K562 (cell line): ENCODE measurements around the gene SRSF9. TPM values are rescaled to one million over a fixed set of nuclear protein-coding genes. Genes with fewer than 3 reads are reported as not detected.
A peak's percentile ranks its signal among the peaks of the same experiment; 100 is the strongest.

ENCODE experiments used
- ARID2 ChIP-seq: fragments of 450-650 bp; IDR thresholded peaks from 2 replicates; pipeline ENCODE4 v1.6.1; 2017; ENCODE audit warnings: antibody characterized with exemption, mild to moderate bottlenecking
- BRF1 ChIP-seq: IDR thresholded peaks from 3 replicates; pipeline ENCODE4 v1.6.1; 2011; ENCODE audit warnings: borderline replicate concordance, mild to moderate bottlenecking; ENCODE audit not compliant: insufficient read length; ENCODE audit errors: extremely low read depth
- CHD1 ChIP-seq: fragments of 200-600 bp; sonication (generic); IDR thresholded peaks from one replicate; pipeline ENCODE4 v1.6.1; 2012; ENCODE audit warnings: mild to moderate bottlenecking, moderate library complexity, low read length, inconsistent platforms
- KLF16 ChIP-seq: IDR thresholded peaks from 2 replicates; pipeline ENCODE4 v1.6.1; 2016; ENCODE audit warnings: antibody characterized with exemption
- NFIX ChIP-seq: fragments of 250-450 bp; sonication (Bioruptor Pico); IDR thresholded peaks from 2 replicates; pipeline ENCODE4 v1.4.0; 2020; ENCODE audit warnings: low read depth, mild to moderate bottlenecking, moderate library complexity
- SMAD3 ChIP-seq: fragments of 450-650 bp; formaldehyde crosslinking; conservative IDR thresholded peaks from 2 replicates; pipeline ENCODE4 v1.4.0; 2020; ENCODE audit warnings: mild to moderate bottlenecking
- SMARCA4 ChIP-seq: fragments of 450-650 bp; IDR thresholded peaks from 2 replicates; pipeline ENCODE4 v1.6.1; 2016
- SPI1 ChIP-seq: IDR thresholded peaks from 2 replicates; pipeline ENCODE4 v1.6.1; 2011; ENCODE audit warnings: low read depth, low read length, control low read depth, borderline replicate concordance
- TOE1 ChIP-seq, 2 experiments: fragments of 450-650 bp in 1 of 2; sonication (generic) in 1 of 2; formaldehyde crosslinking in 1 of 2; IDR thresholded peaks; 2 replicates each; pipeline versions ENCODE4 v1.7.1 to v1.8.0; 2016 to 2022; ENCODE audit warnings: borderline replicate concordance in 2 of 2, mild to moderate bottlenecking in 2 of 2, antibody characterized with exemption in 1 of 2, inconsistent platforms in 1 of 2, low read depth in 1 of 2, missing genetic modification reagents in 1 of 2, moderate library complexity in 1 of 2
- TRIM28 ChIP-seq: fragments of 450-650 bp; IDR thresholded peaks from 2 replicates; pipeline ENCODE4 v1.6.1; 2017
- XRCC4 ChIP-seq: IDR thresholded peaks from one replicate; pipeline ENCODE4 v1.6.1; 2011; ENCODE audit not compliant: insufficient read depth, insufficient read length; ENCODE audit errors: extremely low read depth
- ZNF121 ChIP-seq: sonication (generic); formaldehyde crosslinking; conservative IDR thresholded peaks from 2 replicates; pipeline ENCODE4 v1.8.0; 2022; ENCODE audit warnings: missing genetic modification reagents
- ZNF354B ChIP-seq: fragments of 250-450 bp; sonication (Bioruptor Pico); IDR thresholded peaks from 2 replicates; pipeline ENCODE4 v1.4.0; 2020
- ZNF384 ChIP-seq: IDR thresholded peaks from 2 replicates; pipeline ENCODE4 v1.6.1; 2012; ENCODE audit warnings: low read depth, low read length, improper control_type of control experiment
- polyA plus RNA-seq, 8 experiments: library from polyadenylated mRNA; depleted of rRNA in 4 of 8; stranded (reverse) in 5 of 8; unstranded in 3 of 8; fragments of >200 nt; fragmentation: Nextera tagmentation in 2 of 8; fragmentation: Illumina TruSeq in 1 of 8; extraction: Ambion mirVana in 2 of 8; extraction: Trizol in 1 of 8; gene quantifications; 2 replicates each; pipeline versions ENCODE4 v1.2.1 to v1.2.3, GENCODE V29; 2011 to 2014; ENCODE audit warnings: inconsistent platforms in 1 of 8, missing spikeins in 1 of 8
- total RNA-seq, 7 experiments: library from RNA; depleted of rRNA in 6 of 7; stranded (reverse); fragments of >200 nt in 6 of 7; fragmentation: Illumina TruSeq in 2 of 7; extraction: Trizol in 2 of 7; gene quantifications; 2 replicates each; pipeline versions ENCODE4 v1.2.1 to v1.2.3, GENCODE V29; 2011 to 2021; ENCODE audit warnings: low replicate concordance in 1 of 7
- TF ChIP-seq, protein P1 (sequence below): fragments of 450-650 bp; formaldehyde crosslinking; IDR thresholded peaks from 2 replicates; pipeline ENCODE4 v1.4.0; 2020; ENCODE audit warnings: mild to moderate bottlenecking, moderate library complexity
- TF ChIP-seq, protein P2 (sequence below): fragments of 450-650 bp; formaldehyde crosslinking; IDR thresholded peaks from 2 replicates; pipeline ENCODE4 v1.4.0; 2020; ENCODE audit warnings: mild to moderate bottlenecking, moderate library complexity
- TF ChIP-seq, protein P3 (sequence below): fragments of 450-650 bp; conservative IDR thresholded peaks from 2 replicates; pipeline ENCODE4 v1.6.1; 2016; ENCODE audit warnings: missing genetic modification characterization, low read depth, mild to moderate bottlenecking, missing compliant biosample characterization, moderate library complexity
- TF ChIP-seq, protein P4 (sequence below): sonication (generic); formaldehyde crosslinking; IDR thresholded peaks from 2 replicates; pipeline ENCODE4 v1.8.0; 2022; ENCODE audit warnings: missing genetic modification reagents, mild to moderate bottlenecking, moderate library complexity, borderline replicate concordance
- TF ChIP-seq, protein P5 (sequence below): fragments of 250-450 bp; sonication (Bioruptor Pico); IDR thresholded peaks from 2 replicates; pipeline ENCODE4 v1.8.0; 2021; ENCODE audit warnings: mild to moderate bottlenecking, moderate library complexity

The SRSF9 gene
- total and polyA plus RNA-seq, 9 of the 15 experiments (the other 6 are each of a cell fraction or from before 2014, with no cell fraction given), result 40.3 to 291 (median 230) TPM

DNA sequence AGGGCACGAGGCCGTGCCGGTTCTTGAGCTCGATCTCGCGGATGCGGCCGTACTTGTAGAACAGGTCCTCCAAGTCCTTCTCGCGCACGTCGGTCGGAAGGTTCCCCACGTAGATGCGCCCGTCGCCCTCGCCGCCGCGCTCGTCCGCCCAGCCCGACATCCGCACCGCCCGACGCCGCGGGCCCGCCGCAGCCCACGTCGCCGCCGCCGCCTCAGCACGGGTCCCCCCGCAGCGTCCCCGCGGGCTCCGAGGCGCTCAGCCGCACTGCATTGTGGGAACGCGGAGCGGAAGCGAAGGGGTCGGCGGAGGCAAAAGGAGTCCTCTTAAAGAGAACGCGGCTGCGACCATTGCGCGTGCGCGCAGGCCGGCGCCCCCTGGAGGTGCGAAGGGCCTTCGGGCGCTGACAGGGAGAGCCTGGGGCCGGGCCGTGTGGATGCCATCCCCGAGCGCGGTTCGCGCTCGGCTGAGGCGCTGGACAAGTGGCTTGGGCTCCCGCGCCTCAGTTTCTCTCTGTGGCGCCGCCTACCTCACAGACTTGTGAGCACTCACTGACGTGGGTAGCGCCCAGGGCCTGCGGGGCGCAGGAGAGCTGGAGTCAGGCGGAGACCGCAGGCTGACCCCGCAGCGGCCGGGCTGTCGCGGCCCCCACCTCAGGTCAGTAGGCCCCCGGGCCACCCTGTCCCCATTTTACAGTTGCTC, at the start of gene SRSF9 (continued):
- TF ChIP-seq CHD1, result no peak
- TF ChIP-seq ZNF354B (CRISPR knock-in tag), result no peak
- TF ChIP-seq ZNF384, result no peak
- TF ChIP-seq, protein P1, sequence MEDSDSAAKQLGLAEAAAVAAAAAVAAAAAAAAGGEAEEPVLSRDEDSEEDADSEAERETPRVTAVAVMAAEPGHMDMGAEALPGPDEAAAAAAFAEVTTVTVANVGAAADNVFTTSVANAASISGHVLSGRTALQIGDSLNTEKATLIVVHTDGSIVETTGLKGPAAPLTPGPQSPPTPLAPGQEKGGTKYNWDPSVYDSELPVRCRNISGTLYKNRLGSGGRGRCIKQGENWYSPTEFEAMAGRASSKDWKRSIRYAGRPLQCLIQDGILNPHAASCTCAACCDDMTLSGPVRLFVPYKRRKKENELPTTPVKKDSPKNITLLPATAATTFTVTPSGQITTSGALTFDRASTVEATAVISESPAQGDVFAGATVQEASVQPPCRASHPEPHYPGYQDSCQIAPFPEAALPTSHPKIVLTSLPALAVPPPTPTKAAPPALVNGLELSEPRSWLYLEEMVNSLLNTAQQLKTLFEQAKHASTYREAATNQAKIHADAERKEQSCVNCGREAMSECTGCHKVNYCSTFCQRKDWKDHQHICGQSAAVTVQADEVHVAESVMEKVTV (CRISPR knock-in tag), result no peak
- TF ChIP-seq ARID2, result 0 out of 2 replicates have a peak, but pooled peaks have one; percentile 9
- no peak for TF ChIP-seq XRCC4
- TF ChIP-seq SPI1, result 0 out of 2 replicates have a peak, but pooled peaks have one; percentile 47
- TF ChIP-seq, protein P2, sequence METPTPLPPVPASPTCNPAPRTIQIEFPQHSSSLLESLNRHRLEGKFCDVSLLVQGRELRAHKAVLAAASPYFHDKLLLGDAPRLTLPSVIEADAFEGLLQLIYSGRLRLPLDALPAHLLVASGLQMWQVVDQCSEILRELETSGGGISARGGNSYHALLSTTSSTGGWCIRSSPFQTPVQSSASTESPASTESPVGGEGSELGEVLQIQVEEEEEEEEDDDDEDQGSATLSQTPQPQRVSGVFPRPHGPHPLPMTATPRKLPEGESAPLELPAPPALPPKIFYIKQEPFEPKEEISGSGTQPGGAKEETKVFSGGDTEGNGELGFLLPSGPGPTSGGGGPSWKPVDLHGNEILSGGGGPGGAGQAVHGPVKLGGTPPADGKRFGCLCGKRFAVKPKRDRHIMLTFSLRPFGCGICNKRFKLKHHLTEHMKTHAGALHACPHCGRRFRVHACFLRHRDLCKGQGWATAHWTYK, result peak; percentile 84; the same call in 1 of the 2 replicates
- TF ChIP-seq SMAD3 (CRISPR knock-in tag), result no peak
- no peak for TF ChIP-seq ZNF121 (CRISPR knock-in tag)
- no peak for TF ChIP-seq TRIM28
- peak; percentile 56; the same call in 1 of the 2 replicates for TF ChIP-seq TOE1 (IDR thresholded peaks at IDR 0.05; ENCODE audit: borderline replicate concordance)
- no peak for TF ChIP-seq TOE1 (CRISPR knock-in tag; IDR thresholded peaks at IDR 0.05; ENCODE audit: borderline replicate concordance, low read depth)
- TF ChIP-seq, protein P3, sequence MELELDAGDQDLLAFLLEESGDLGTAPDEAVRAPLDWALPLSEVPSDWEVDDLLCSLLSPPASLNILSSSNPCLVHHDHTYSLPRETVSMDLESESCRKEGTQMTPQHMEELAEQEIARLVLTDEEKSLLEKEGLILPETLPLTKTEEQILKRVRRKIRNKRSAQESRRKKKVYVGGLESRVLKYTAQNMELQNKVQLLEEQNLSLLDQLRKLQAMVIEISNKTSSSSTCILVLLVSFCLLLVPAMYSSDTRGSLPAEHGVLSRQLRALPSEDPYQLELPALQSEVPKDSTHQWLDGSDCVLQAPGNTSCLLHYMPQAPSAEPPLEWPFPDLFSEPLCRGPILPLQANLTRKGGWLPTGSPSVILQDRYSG (tag), result 0 out of 2 replicates have a peak, but pooled peaks have one; percentile 39
- no peak for TF ChIP-seq NFIX (CRISPR knock-in tag)
- TF ChIP-seq, protein P4, sequence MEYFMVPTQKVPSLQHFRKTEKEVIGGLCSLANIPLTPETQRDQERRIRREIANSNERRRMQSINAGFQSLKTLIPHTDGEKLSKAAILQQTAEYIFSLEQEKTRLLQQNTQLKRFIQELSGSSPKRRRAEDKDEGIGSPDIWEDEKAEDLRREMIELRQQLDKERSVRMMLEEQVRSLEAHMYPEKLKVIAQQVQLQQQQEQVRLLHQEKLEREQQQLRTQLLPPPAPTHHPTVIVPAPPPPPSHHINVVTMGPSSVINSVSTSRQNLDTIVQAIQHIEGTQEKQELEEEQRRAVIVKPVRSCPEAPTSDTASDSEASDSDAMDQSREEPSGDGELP, result peak; percentile 74; the same call in 1 of the 2 replicates
- no peak for TF ChIP-seq BRF1
- TF ChIP-seq, protein P5, sequence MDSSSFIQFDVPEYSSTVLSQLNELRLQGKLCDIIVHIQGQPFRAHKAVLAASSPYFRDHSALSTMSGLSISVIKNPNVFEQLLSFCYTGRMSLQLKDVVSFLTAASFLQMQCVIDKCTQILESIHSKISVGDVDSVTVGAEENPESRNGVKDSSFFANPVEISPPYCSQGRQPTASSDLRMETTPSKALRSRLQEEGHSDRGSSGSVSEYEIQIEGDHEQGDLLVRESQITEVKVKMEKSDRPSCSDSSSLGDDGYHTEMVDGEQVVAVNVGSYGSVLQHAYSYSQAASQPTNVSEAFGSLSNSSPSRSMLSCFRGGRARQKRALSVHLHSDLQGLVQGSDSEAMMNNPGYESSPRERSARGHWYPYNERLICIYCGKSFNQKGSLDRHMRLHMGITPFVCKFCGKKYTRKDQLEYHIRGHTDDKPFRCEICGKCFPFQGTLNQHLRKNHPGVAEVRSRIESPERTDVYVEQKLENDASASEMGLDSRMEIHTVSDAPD, result no peak
- no peak for TF ChIP-seq SMARCA4
- TF ChIP-seq KLF16, result 0 out of 2 replicates have a peak, but pooled peaks have one; percentile 30
